ENCODE results near the gene CHCHD6. TPM values are rescaled to one million over a fixed set of nuclear protein-coding genes. Genes with fewer than 3 reads are reported as not detected.

Gene CHCHD6
- total RNA-seq, 4 donors from 2014 or later: 15.6 to 25.8 (median 21.2) TPM

GRCh38 chr3:126998320-126998719 lies 294.3 kb downstream of the CHCHD6 start:
- no peak for DNase-seq (ENCODE audit: low spot score in 2 of 2)
- H3K4me3 ChIP-seq (ENCODE audit: low read depth, poor library complexity, severe bottlenecking): no peak overlapping the region
- intact Hi-C loops (cut with DNase I; ENCODE audit: low total_unique reads): no loop called here
- no peak for TF ChIP-seq CTCF (IDR thresholded peaks at IDR 0.05)
- no peak for TF ChIP-seq POLR2A (IDR thresholded peaks at IDR 0.05)
- 63 to 69% methylated on average over 3 to 4 of the region's 4 CpGs for WGBS, 2 donors

GRCh38 chr3:126998728-126999127 lies 294.7 kb downstream of the CHCHD6 start:
- WGBS, 2 donors: 26 to 41% methylated on average over 3 of the region's 3 CpGs
- intact Hi-C loops (cut with DNase I; ENCODE audit: low total_unique reads): no loop called here
- no peak for DNase-seq (ENCODE audit: low spot score in 2 of 2)
- H3K4me3 ChIP-seq (ENCODE audit: low read depth, poor library complexity, severe bottlenecking): no peak overlapping the region
- TF ChIP-seq POLR2A (IDR thresholded peaks at IDR 0.05): no peak
- no peak for TF ChIP-seq CTCF (IDR thresholded peaks at IDR 0.05)

GRCh38 chr3:126999383-126999782 lies 295.3 kb downstream of the CHCHD6 start:
- no peak overlapping the region for H3K4me3 ChIP-seq (ENCODE audit: low read depth, poor library complexity, severe bottlenecking)
- intact Hi-C loops (cut with DNase I; ENCODE audit: low total_unique reads): no loop called here
- WGBS, 2 donors: 43 to 69% methylated on average over 2 to 13 of the region's 15 CpGs
- no peak for TF ChIP-seq POLR2A (IDR thresholded peaks at IDR 0.05)
- no peak for TF ChIP-seq CTCF (IDR thresholded peaks at IDR 0.05)
- no peak for DNase-seq (ENCODE audit: low spot score in 2 of 2)

GRCh38 chr3:127000119-127000518 lies 296.1 kb downstream of the CHCHD6 start:
- TF ChIP-seq CTCF (IDR thresholded peaks at IDR 0.05): no peak
- TF ChIP-seq POLR2A (IDR thresholded peaks at IDR 0.05): no peak
- 66 to 80% methylated on average over 11 to 15 of the region's 15 CpGs for WGBS, 2 donors

GRCh38 chr3:127000761-127001160 lies 296.7 kb downstream of the CHCHD6 start:
- TF ChIP-seq CTCF (IDR thresholded peaks at IDR 0.05): no peak
- TF ChIP-seq POLR2A (IDR thresholded peaks at IDR 0.05): no peak
- intact Hi-C loops (cut with DNase I; ENCODE audit: low total_unique reads): no loop called here
- H3K4me3 ChIP-seq (ENCODE audit: low read depth, poor library complexity, severe bottlenecking): no peak overlapping the region
- no peak for DNase-seq (ENCODE audit: low spot score in 2 of 2)
- WGBS, 2 donors: 91 to 92% methylated on average over 9 to 11 of the region's 12 CpGs

More at GRCh38 chr3:127000119-127000518, 296.1 kb downstream of the CHCHD6 start:
- H3K4me3 ChIP-seq (ENCODE audit: low read depth, poor library complexity, severe bottlenecking): no peak overlapping the region
- no peak for DNase-seq (ENCODE audit: low spot score in 2 of 2)
- intact Hi-C loops (cut with DNase I; ENCODE audit: low total_unique reads): no loop called here

- no peak overlapping the region for H3K4me3 ChIP-seq (ENCODE audit: low read depth, poor library complexity, severe bottlenecking)
- 68 to 85% methylated on average over 16 to 23 of the region's 23 CpGs for WGBS, 2 donors
- DNase-seq (ENCODE audit: low spot score in 2 of 2): no peak
- no peak for TF ChIP-seq CTCF (IDR thresholded peaks at IDR 0.05)
- TF ChIP-seq POLR2A (IDR thresholded peaks at IDR 0.05): no peak
- intact Hi-C loops (cut with DNase I; ENCODE audit: low total_unique reads): no loop called here
Measured at GRCh38 chr3:127001486-127002194, 297.6 kb downstream of the CHCHD6 start.
